SK-N-SH (cell line): ENCODE data around the gene RELN. TPM values are rescaled to one million over a fixed set of nuclear protein-coding genes. Genes with fewer than 3 reads are reported as not detected.

Experiments used
- CTCF ChIA-PET: fragments of 300-600, 350-600 bp; formaldehyde crosslinking; extraction: SDS; loops from one replicate; lab custom pipeline; 2021; lab: Yijun Ruan, JAX
- POLR2A ChIA-PET: fragments of 350-600 bp; sonication (Branson Sonifier 250); formaldehyde crosslinking; extraction: SDS; loops from one replicate; lab custom pipeline; 2020; ENCODE audit warnings: antibody characterized with exemption, inconsistent platforms; lab: Yijun Ruan, JAX
- DNase-seq: peaks from one replicate; pipeline ENCODE4 v3.0.0; 2012
- H2AFZ ChIP-seq: fragments of 200-600 bp; sonication (generic); 2 replicates; pipeline ENCODE4 v1.8.1; 2016; ENCODE audit warnings: antibody characterized with exemption, mild to moderate bottlenecking, low read depth
- H3F3A ChIP-seq: fragments of 200-600 bp; sonication (generic); replicated peaks from 2 replicates; pipeline ENCODE3; 2016; ENCODE audit warnings: antibody characterized with exemption, mild to moderate bottlenecking; ENCODE audit not compliant: insufficient read depth
- H3K27ac ChIP-seq, 2 experiments: fragments of 200-500 bp in 1 of 2; fragments of 200-600 bp in 1 of 2; sonication (Bioruptor generic) in 1 of 2; sonication (generic), shearing (Covaris generic) in 1 of 2; 2 replicates each; pipeline versions ENCODE4 v1.5.1 to v1.6.1; 2014 to 2016; ENCODE audit warnings: low read depth in 2 of 2, inconsistent platforms in 1 of 2, low read length in 1 of 2, mild to moderate bottlenecking in 1 of 2, mixed read lengths in 1 of 2
- H3K27me3 ChIP-seq: fragments of 200-600 bp; sonication (generic), shearing (Covaris generic); 2 replicates; pipeline ENCODE4 v1.6.1; 2016; ENCODE audit warnings: mixed run types; ENCODE audit not compliant: insufficient read depth
- H3K36me3 ChIP-seq, 2 experiments: fragments of 200-500 bp in 1 of 2; fragments of 200-600 bp in 1 of 2; sonication (Bioruptor generic) in 1 of 2; sonication (generic) in 1 of 2; replicated peaks in 1 of 2; 2 replicates each; pipeline versions ENCODE3 to v1.5.1; 2014 to 2016; ENCODE audit warnings: low read length in 1 of 2, mild to moderate bottlenecking in 1 of 2; ENCODE audit not compliant: insufficient read depth in 2 of 2, control insufficient read depth in 1 of 2
- H3K4me1 ChIP-seq, 2 experiments: fragments of 200-500 bp in 1 of 2; fragments of 200-600 bp in 1 of 2; sonication (Bioruptor generic) in 1 of 2; sonication (generic), shearing (Covaris generic) in 1 of 2; 2 replicates each; pipeline versions ENCODE4 v1.5.1 to v1.6.1; 2014 to 2016; ENCODE audit warnings: low read depth in 1 of 2, low read length in 1 of 2, mixed run types in 1 of 2; ENCODE audit not compliant: insufficient read depth in 2 of 2, control insufficient read depth in 1 of 2
- H3K4me2 ChIP-seq: fragments of 200-600 bp; sonication (generic), shearing (Covaris generic); 2 replicates; pipeline ENCODE4 v1.6.1; 2017; ENCODE audit warnings: mixed run types
- H3K4me3 ChIP-seq, 2 experiments: fragments of 200-500 bp in 1 of 2; fragments of 200-600 bp in 1 of 2; sonication (Bioruptor generic) in 1 of 2; sonication (generic), shearing (Covaris generic) in 1 of 2; 2 replicates each; pipeline versions ENCODE4 v1.5.1 to v1.8.1; 2014 to 2016; ENCODE audit warnings: low read depth in 2 of 2, inconsistent platforms in 1 of 2, low read length in 1 of 2, mild to moderate bottlenecking in 1 of 2, mixed read lengths in 1 of 2, moderate library complexity in 1 of 2
- H3K79me2 ChIP-seq: fragments of 200-600 bp; sonication (generic); 2 replicates; pipeline ENCODE4 v1.8.1; 2017; ENCODE audit warnings: mild to moderate bottlenecking; ENCODE audit not compliant: insufficient read depth
- H3K9ac ChIP-seq: fragments of 200-600 bp; sonication (generic); 2 replicates; pipeline ENCODE4 v1.6.1; 2017; ENCODE audit warnings: mixed run types
- H3K9me2 ChIP-seq: fragments of 200-600 bp; sonication (generic); 2 replicates; pipeline ENCODE4 v1.6.1; 2017; ENCODE audit warnings: mixed run types
- H3K9me3 ChIP-seq: fragments of 200-600 bp; sonication (generic); 2 replicates; pipeline ENCODE4 v1.6.1; 2017; ENCODE audit warnings: mixed run types, mild to moderate bottlenecking, moderate library complexity
- H4K20me1 ChIP-seq: fragments of 200-600 bp; sonication (generic); 2 replicates; pipeline ENCODE4 v1.6.1; 2017; ENCODE audit warnings: mild to moderate bottlenecking, mixed run types; ENCODE audit not compliant: insufficient read depth
- CHD2 ChIP-seq: fragments of 150-350 bp; IDR thresholded peaks from 2 replicates; pipeline ENCODE4 v1.6.1; 2018; ENCODE audit warnings: low read length; ENCODE audit not compliant: partially characterized antibody
- CTCF ChIP-seq: fragments of 200-600 bp; sonication (generic); IDR thresholded peaks from 2 replicates; pipeline ENCODE4 v1.6.1; 2017; ENCODE audit warnings: antibody characterized with exemption, mild to moderate bottlenecking, moderate library complexity
- ELF1 ChIP-seq: IDR thresholded peaks from 2 replicates; pipeline ENCODE4 v1.4.0; 2012
- EZH2phosphoT487 ChIP-seq: fragments of 200-600 bp; sonication (generic); IDR thresholded peaks from 2 replicates; pipeline ENCODE4 v1.6.1; 2017; ENCODE audit warnings: low read depth, mixed run types, mild to moderate bottlenecking, antibody characterized with exemption, moderate library complexity, borderline replicate concordance
- FOXJ3 ChIP-seq: sonication (generic); formaldehyde crosslinking; IDR thresholded peaks from 2 replicates; pipeline ENCODE4 v1.5.1; 2020; ENCODE audit warnings: mild to moderate bottlenecking, missing genetic modification reagents
- GABPA ChIP-seq: IDR thresholded peaks from 2 replicates; pipeline ENCODE4 v1.4.0; 2012; ENCODE audit warnings: low read depth, mild to moderate bottlenecking
- MXI1 ChIP-seq: IDR thresholded peaks from 2 replicates; pipeline ENCODE4 v1.6.1; 2012; ENCODE audit warnings: mild to moderate bottlenecking, low read depth, low read length, improper control_type of control experiment
- NFIC ChIP-seq: IDR thresholded peaks from 2 replicates; pipeline ENCODE4 v1.4.0; 2012; ENCODE audit warnings: borderline replicate concordance
- POLR2AphosphoS5 ChIP-seq: IDR thresholded peaks from 2 replicates; pipeline ENCODE4 v1.6.1; 2012; ENCODE audit warnings: low read depth, low read length
- RAD21 ChIP-seq: IDR thresholded peaks from 2 replicates; pipeline ENCODE4 v1.6.1; 2012; ENCODE audit warnings: mild to moderate bottlenecking, low read length
- RCOR1 ChIP-seq: fragments of 150-350 bp; IDR thresholded peaks from 2 replicates; pipeline ENCODE4 v1.6.1; 2017; ENCODE audit warnings: antibody characterized with exemption, low read length
- REST ChIP-seq: IDR thresholded peaks from 2 replicates; pipeline ENCODE4 v1.6.1; 2012; ENCODE audit warnings: mild to moderate bottlenecking, low read depth, low read length, moderate library complexity
- RFX5 ChIP-seq: IDR thresholded peaks from 2 replicates; pipeline ENCODE4 v1.6.1; 2012; ENCODE audit warnings: mild to moderate bottlenecking, improper control_type of control experiment, low read length
- SIN3A ChIP-seq: IDR thresholded peaks from 2 replicates; pipeline ENCODE4 v1.6.1; 2012; ENCODE audit warnings: low read depth, mild to moderate bottlenecking, low read length, moderate library complexity, borderline replicate concordance
- TEAD4 ChIP-seq: IDR thresholded peaks from 2 replicates; pipeline ENCODE4 v1.4.0; 2012; ENCODE audit warnings: mild to moderate bottlenecking, borderline replicate concordance; ENCODE audit not compliant: insufficient read depth
- WGBS: methylation state at CpG from one replicate; pipeline ENCODE4 v1.1.6; 2017; ENCODE audit warnings: low lambda C conversion rate; 5-methylcytosine and 5-hydroxymethylcytosine counted together
- polyA plus RNA-seq, 3 experiments: library from polyadenylated mRNA; depleted of rRNA; stranded (reverse); fragments of >200 nt; gene quantifications; 2 replicates each; pipeline ENCODE4 v1.2.3, GENCODE V29; 2012

The RELN gene
- polyA plus RNA-seq, 1 of the 3 experiments (the other 2 are of a cell fraction) = 0.02 TPM

DNA sequence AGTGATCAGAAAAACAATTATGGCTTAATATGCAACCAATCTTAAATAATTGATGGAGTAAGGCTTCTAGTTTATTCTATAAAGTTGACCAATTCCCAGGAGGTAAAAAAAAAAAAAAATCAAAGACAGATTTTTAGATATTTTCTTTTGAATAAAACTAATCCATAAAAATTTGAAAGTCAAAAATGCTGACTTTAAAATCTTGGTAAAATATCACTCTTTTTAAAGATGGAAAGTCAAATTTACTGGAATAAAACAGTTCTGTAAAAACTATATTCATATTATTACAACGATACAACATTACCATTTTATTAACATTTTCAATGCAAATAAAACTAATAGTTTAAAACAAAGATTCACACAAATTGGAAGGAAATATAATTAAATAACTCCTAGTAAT is 5.4 kb downstream of the RELN start:
- WGBS = 51% methylated on average over 1 of the region's 1 CpG
- no peak overlapping the region for H3K27ac ChIP-seq
- no peak for DNase-seq
- H3K4me2 ChIP-seq = no peak overlapping the region
- H3K4me1 ChIP-seq = peaks cover 0 to 5% of the 10 kb centered on the region in 2 experiments; a peak in 1 of 4 replicates
- TF ChIP-seq TEAD4 (no peak), POLR2AphosphoS5 (no peak), RAD21 (no peak), SIN3A (no peak), CHD2 (no peak), NFIC (no peak), REST (no peak), GABPA (no peak), ELF1 (no peak), CTCF (no peak)
- H3K9me2 ChIP-seq = no peaks in the 10 kb centered on the region
- no peak overlapping the region for H2AFZ ChIP-seq
- ChIA-PET CTCF (no interaction called here), POLR2A (no interaction called here)
- H3K9ac ChIP-seq = no peak overlapping the region
- H3K4me3 ChIP-seq = no peak overlapping the region
- H3K36me3 ChIP-seq = no peaks in the 10 kb centered on the region
- no peaks in the 10 kb centered on the region for H3K9me3 ChIP-seq
- H4K20me1 ChIP-seq = no peaks in the 10 kb centered on the region
- no peaks in the 10 kb centered on the region for H3F3A ChIP-seq
- peaks cover 8% of the 10 kb centered on the region for H3K27me3 ChIP-seq
- H3K79me2 ChIP-seq = no peaks in the 10 kb centered on the region

DNA sequence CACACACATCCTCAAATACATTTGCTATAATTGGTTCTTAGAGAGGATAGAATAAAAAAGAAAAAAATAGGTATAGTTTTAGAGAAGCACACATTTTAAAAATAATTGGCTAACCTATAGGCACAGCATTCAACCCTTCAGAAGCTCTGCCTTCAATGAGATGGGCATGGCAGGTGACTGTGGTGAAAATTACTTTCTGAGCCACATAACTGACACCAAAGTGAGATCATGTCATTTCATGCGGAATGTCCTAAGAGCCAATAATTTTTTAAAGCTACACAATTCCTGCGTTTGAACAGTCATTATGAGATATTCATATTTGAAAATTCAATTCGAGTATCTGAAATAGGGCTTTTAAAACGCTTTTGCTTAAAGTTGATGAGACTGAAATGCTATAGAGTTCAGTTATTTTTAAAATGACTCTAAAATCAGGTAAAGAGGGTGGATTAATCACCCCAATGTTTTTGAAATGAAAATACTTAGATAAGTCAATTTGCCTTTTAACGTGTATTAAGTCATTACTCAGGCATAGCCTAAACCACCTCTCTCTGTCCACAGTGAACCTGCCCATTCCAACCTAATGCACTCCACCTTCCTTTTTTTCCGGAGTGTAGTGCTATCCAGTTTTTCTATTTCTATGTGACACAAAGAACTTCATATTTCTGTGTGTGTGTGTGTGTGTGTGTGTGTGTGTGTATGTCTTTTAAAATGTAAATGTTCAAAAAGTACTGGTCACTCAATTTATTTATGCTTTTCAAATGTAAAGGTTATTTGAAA is 6.1 kb downstream of the RELN start:
- TF ChIP-seq EZH2phosphoT487 = no peak
- TF ChIP-seq RCOR1 = no peak
- no peak for TF ChIP-seq RFX5
- no peak for TF ChIP-seq RAD21
- TF ChIP-seq MXI1 = no peak
- no peak for TF ChIP-seq FOXJ3
- TF ChIP-seq SIN3A = no peak
- TF ChIP-seq REST = no peak
- CTCF ChIA-PET = interaction anchor here (0.9 to 1.1 kb wide), 2 partner anchors 355 to 410 kb away, joined by 3 to 4 read pairs; no protein-coding TSS in a partner anchor
- Histone ChIP-seq H3K27me3 (peaks cover 2% of the 10 kb centered on the region; the same call in 1 of the 2 replicates), H4K20me1 (no peaks in the 10 kb centered on the region), H3K27ac (no peak overlapping the region), H3K9me2 (no peaks in the 10 kb centered on the region), H3K9ac (no peak overlapping the region), H3K4me3 (no peak overlapping the region), H3K9me3 (no peaks in the 10 kb centered on the region), H3K4me2 (no peak overlapping the region), H3K36me3 (no peaks in the 10 kb centered on the region), H3F3A (no peaks in the 10 kb centered on the region), H3K79me2 (no peaks in the 10 kb centered on the region), H3K4me1 (no peaks in the 10 kb centered on the region; a peak in 1 of 4 replicates), H2AFZ (no peak overlapping the region)
- DNase-seq = no peak
- WGBS = 48% methylated on average over 6 of the region's 6 CpGs
- POLR2A ChIA-PET = no interaction called here
